Tibial artery (tissue), 4 donors: ENCODE data around the gene FBXO15.

Experiments
- DNase-seq, 2 donors: peaks; one replicate each; pipeline ENCODE4 v3.0.0-alpha.2; 2019
- H3K27ac ChIP-seq, 2 donors: fragments of 200-600 bp; sonication (generic) in 1 of 2; 1 replicate in 1 of 2; 2 replicates in 1 of 2; pipeline ENCODE4 v1.5.1; 2018 to 2019; ENCODE audit warnings: mild to moderate bottlenecking in 1 of 2
- H3K27me3 ChIP-seq, 2 donors: fragments of 200-600 bp; sonication (generic) in 1 of 2; one replicate each; pipeline versions ENCODE4 v1.5.1 to v1.6.0; 2016 to 2019
- H3K36me3 ChIP-seq, 3 donors: fragments of 200-600 bp; sonication (generic) in 2 of 3; one replicate each; pipeline ENCODE4 v1.5.1; 2016 to 2019; ENCODE audit warnings: mild to moderate bottlenecking in 2 of 3
- H3K4me1 ChIP-seq, 4 donors: fragments of 200-600 bp; sonication (generic) in 2 of 4; 1 replicate in 3 of 4; 2 replicates in 1 of 4; pipeline ENCODE4 v1.5.1; 2016 to 2019
- H3K4me3 ChIP-seq, 2 donors: fragments of 200-600 bp; sonication (generic) in 1 of 2; 1 replicate in 1 of 2; 2 replicates in 1 of 2; pipeline ENCODE4 v1.5.1; 2018 to 2019; ENCODE audit warnings: mild to moderate bottlenecking in 2 of 2
- H3K9me3 ChIP-seq, 3 donors: fragments of 200-600 bp; sonication (generic) in 1 of 3; one replicate each; pipeline ENCODE4 v1.5.1; 2016 to 2019
- CTCF ChIP-seq, 2 experiments: fragments of 200-600 bp in 1 of 2; fragments of 450-650 bp in 1 of 2; IDR thresholded peaks; one replicate each; pipeline ENCODE4 v1.5.1; 2017 to 2019; ENCODE audit warnings: antibody characterized with exemption in 2 of 2, mild to moderate bottlenecking in 1 of 2, moderate library complexity in 1 of 2
- intact Hi-C: fragments of 100-400 bp; cut with DNase I; formaldehyde crosslinking; loops from one replicate; pipeline ENCODE4 v1.15.0; 2023; ENCODE audit warnings: low total_unique reads

FBXO15 gene

GRCh38 chr18:74147491-74147778, 199 bp downstream of the FBXO15 start:
- Histone ChIP-seq H3K27ac (peak overlapping the region; percentile 86 to 92), H3K4me1 (peaks cover 0 to 36% (median 27%) of the 10 kb centered on the region in 4 donors), H3K36me3 (peaks cover 0 to 14% (median 0%) of the 10 kb centered on the region in 3 donors), H3K4me3 (peak overlapping the region; percentile 72 to 74), H3K9me3 (no peaks in the 10 kb centered on the region), H3K27me3 (no peaks in the 10 kb centered on the region)
- TF ChIP-seq CTCF (IDR thresholded peaks at IDR 0.05): no peak
- DNase-seq: no peak
- intact Hi-C loops: loop anchor here (2.0 to 5.0 kb wide), 2 partner anchors 145 to 349 kb away; partner anchors contain the start of genes CNDP2 and CYB5A

GRCh38 chr18:74146756-74147155, 878 bp downstream of the FBXO15 start:
- Histone ChIP-seq H3K9me3 (no peaks in the 10 kb centered on the region), H3K4me1 (peaks cover 0 to 35% (median 24%) of the 10 kb centered on the region in 4 donors), H3K4me3 (peak overlapping the region; percentile 72 to 74), H3K27me3 (no peaks in the 10 kb centered on the region), H3K27ac (peak overlapping the region in 1 of 2 donors; percentile 92), H3K36me3 (peaks cover 0 to 13% (median 0%) of the 10 kb centered on the region in 3 donors)
- intact Hi-C loops: loop anchor here (2.0 to 5.0 kb wide), 2 partner anchors 146 to 350 kb away; partner anchors contain the start of genes CNDP2 and CYB5A
- DNase-seq: no peak
- no peak for TF ChIP-seq CTCF (IDR thresholded peaks at IDR 0.05)

GRCh38 chr18:74142252-74142651, 5.4 kb downstream of the FBXO15 start:
- Histone ChIP-seq H3K9me3 (no peaks in the 10 kb centered on the region), H3K27ac (no peak overlapping the region), H3K4me1 (peaks cover 0 to 5% (median 2%) of the 10 kb centered on the region in 4 donors), H3K4me3 (no peak overlapping the region), H3K36me3 (no peaks in the 10 kb centered on the region), H3K27me3 (peaks cover 0 to 2% of the 10 kb centered on the region in 2 donors)
- no peak for DNase-seq
- intact Hi-C loops: no loop called here
- no peak for TF ChIP-seq CTCF (IDR thresholded peaks at IDR 0.05)

- Histone ChIP-seq H3K27me3 (peaks cover 0 to 8% of the 10 kb centered on the region in 2 donors), H3K4me1 (no peaks in the 10 kb centered on the region), H3K36me3 (no peaks in the 10 kb centered on the region), H3K4me3 (no peak overlapping the region), H3K27ac (no peak overlapping the region), H3K9me3 (no peaks in the 10 kb centered on the region)
- DNase-seq: no peak
- no peak for TF ChIP-seq CTCF (IDR thresholded peaks at IDR 0.05)
- intact Hi-C loops: no loop called here
Observed at GRCh38 chr18:74141667-74142066, 6.0 kb downstream of the FBXO15 start.

GRCh38 chr18:74140582-74140981, 7.1 kb downstream of the FBXO15 start:
- no peak overlapping the region for H3K27ac ChIP-seq
- no peaks in the 10 kb centered on the region for H3K9me3 ChIP-seq
- H3K4me1 ChIP-seq: no peaks in the 10 kb centered on the region
- H3K36me3 ChIP-seq: no peaks in the 10 kb centered on the region
- DNase-seq: no peak
- TF ChIP-seq CTCF (IDR thresholded peaks at IDR 0.05): no peak
- H3K4me3 ChIP-seq: no peak overlapping the region
- peaks cover 0 to 9% of the 10 kb centered on the region in 2 donors for H3K27me3 ChIP-seq
- intact Hi-C loops: no loop called here

GRCh38 chr18:74139888-74140287, 7.7 kb downstream of the FBXO15 start:
- no peak for DNase-seq
- intact Hi-C loops: no loop called here
- Histone ChIP-seq H3K4me1 (no peaks in the 10 kb centered on the region), H3K4me3 (no peak overlapping the region), H3K27me3 (peaks cover 0 to 9% of the 10 kb centered on the region in 2 donors), H3K9me3 (no peaks in the 10 kb centered on the region), H3K27ac (no peak overlapping the region), H3K36me3 (no peaks in the 10 kb centered on the region)
- TF ChIP-seq CTCF (IDR thresholded peaks at IDR 0.05): no peak
